Right renal pelvis (tissue), 4 donors: ENCODE data around the gene ABL1. TPM values are rescaled to one million over a fixed set of nuclear protein-coding genes. Genes with fewer than 3 reads are reported as not detected.
"Not testable (repeated sequence)": the region's sequence is repeated elsewhere in the genome, so short reads cannot be mapped to it uniquely, and the experiment has no call there.

ENCODE experiments used
- DNase-seq, 4 donors: peaks; one replicate each; pipeline ENCODE4 v3.0.0-alpha.2; 2013; ENCODE audit warnings: low read depth in 4 of 4, low spot score in 3 of 4, missing footprints in 1 of 4
- polyA plus RNA-seq, 4 donors: library from polyadenylated mRNA; unstranded; fragments of 120-200 nt; gene quantifications; one replicate each; pipeline ENCODE4 v1.2.1, GENCODE V29; 2013; ENCODE audit not compliant: insufficient read length in 4 of 4

ABL1 gene
- polyA plus RNA-seq, 4 donors: 82.1 to 89.5 (median 82.7) TPM

- no peak for DNase-seq
These were observed 65.8 kb downstream of the ABL1 start for GRCh38 chr9:130900701-130901497.

GRCh38 chr9:130901498-130902203, 66.6 kb downstream of the ABL1 start:
- DNase-seq: no peak

GRCh38 chr9:130902204-130903185, 67.4 kb downstream of the ABL1 start:
- DNase-seq: no peak

- no peak for DNase-seq
These were observed 68.4 kb downstream of the ABL1 start for GRCh38 chr9:130903194-130904069.

- no peak for DNase-seq
These were observed 69.3 kb downstream of the ABL1 start for GRCh38 chr9:130904070-130905044.

GRCh38 chr9:130905125-130905901, 70.3 kb downstream of the ABL1 start:
- DNase-seq: no peak

- no peak for DNase-seq
These were observed 71.1 kb downstream of the ABL1 start for GRCh38 chr9:130905902-130906734.

- no peak for DNase-seq
These were observed 71.8 kb downstream of the ABL1 start for GRCh38 chr9:130906735-130907416.

GRCh38 chr9:130908146-130908877, 73.3 kb downstream of the ABL1 start:
- no peak for DNase-seq

- DNase-seq: no peak
These were observed 73.9 kb downstream of the ABL1 start for GRCh38 chr9:130908878-130909355.

- not testable (repeated sequence) for DNase-seq
These were observed 75.0 kb downstream of the ABL1 start for GRCh38 chr9:130910041-130910440.

- DNase-seq: not testable (repeated sequence)
These were observed 75.6 kb downstream of the ABL1 start for GRCh38 chr9:130910670-130911069.

- no peak for DNase-seq
These were observed 76.4 kb downstream of the ABL1 start for GRCh38 chr9:130911254-130912049.

- DNase-seq: peak in 3 of 4 donors; percentile 33 to 40 (median 39)
These were observed 78.0 kb downstream of the ABL1 start for GRCh38 chr9:130912932-130913598.
